Measurements from ENCODE around the gene RNU1-4. TPM values are rescaled to one million over a fixed set of nuclear protein-coding genes. Genes with fewer than 3 reads are reported as not detected.
"Not testable (repeated sequence)": the region's sequence is repeated elsewhere in the genome, so short reads cannot be mapped to it uniquely, and the experiment has no call there.

RNU1-4 gene
- total and polyA plus RNA-seq, 2 donors, result 17,380 TPM; not detected in 1

- not testable (repeated sequence) for H3K36me3 ChIP-seq (ENCODE audit: control insufficient read depth in 2 of 2, insufficient read depth in 2 of 2, low read length in 1 of 2); H3K27ac ChIP-seq (ENCODE audit: low read depth in 1 of 2, low read length in 1 of 2); H3K4me3 ChIP-seq (ENCODE audit: low read length in 2 of 2); DNase-seq (ENCODE audit: low read depth in 6 of 9, low spot score in 9 of 9); H3K4me1 ChIP-seq (ENCODE audit: control insufficient read depth in 2 of 2, insufficient read depth in 2 of 2, low read length in 2 of 2); H3K9me3 ChIP-seq (ENCODE audit: control insufficient read depth in 2 of 2, insufficient read depth in 1 of 2, low read length in 1 of 2)
- peaks cover 0 to 26% of the 10 kb centered on the region in 2 donors for H3K27me3 ChIP-seq (ENCODE audit: control insufficient read depth in 2 of 2, insufficient read depth in 1 of 2, low read length in 1 of 2)
- 96% methylated on average over 4 of the region's 6 CpGs for WGBS
Observed at GRCh38 chr1:16706302-16706701, 34.0 kb upstream of the RNU1-4 start.

- H3K36me3 ChIP-seq (ENCODE audit: control insufficient read depth in 2 of 2, insufficient read depth in 2 of 2, low read length in 1 of 2); H3K4me1 ChIP-seq (ENCODE audit: control insufficient read depth in 2 of 2, insufficient read depth in 2 of 2, low read length in 2 of 2); DNase-seq (ENCODE audit: low read depth in 6 of 9, low spot score in 9 of 9); H3K4me3 ChIP-seq (ENCODE audit: low read length in 2 of 2); H3K27ac ChIP-seq (ENCODE audit: low read depth in 1 of 2, low read length in 1 of 2); H3K9me3 ChIP-seq (ENCODE audit: control insufficient read depth in 2 of 2, insufficient read depth in 1 of 2, low read length in 1 of 2): not testable (repeated sequence)
- peaks cover 0 to 23% of the 10 kb centered on the region in 2 donors for H3K27me3 ChIP-seq (ENCODE audit: control insufficient read depth in 2 of 2, insufficient read depth in 1 of 2, low read length in 1 of 2)
- WGBS, result 11% methylated on average over 43 of the region's 99 CpGs
Observed at GRCh38 chr1:16707130-16708093, 32.9 kb upstream of the RNU1-4 start.

GRCh38 chr1:16708704-16709103, 31.6 kb upstream of the RNU1-4 start:
- not testable (repeated sequence) for H3K36me3 ChIP-seq (ENCODE audit: control insufficient read depth in 2 of 2, insufficient read depth in 2 of 2, low read length in 1 of 2); H3K4me1 ChIP-seq (ENCODE audit: control insufficient read depth in 2 of 2, insufficient read depth in 2 of 2, low read length in 2 of 2); H3K4me3 ChIP-seq (ENCODE audit: low read length in 2 of 2); H3K27ac ChIP-seq (ENCODE audit: low read depth in 1 of 2, low read length in 1 of 2); H3K9me3 ChIP-seq (ENCODE audit: control insufficient read depth in 2 of 2, insufficient read depth in 1 of 2, low read length in 1 of 2); DNase-seq (ENCODE audit: low read depth in 6 of 9, low spot score in 9 of 9)
- WGBS, result no CpG with 5 or more reads among the region's 6 CpGs
- peaks cover 0 to 21% of the 10 kb centered on the region in 2 donors for H3K27me3 ChIP-seq (ENCODE audit: control insufficient read depth in 2 of 2, insufficient read depth in 1 of 2, low read length in 1 of 2)

GRCh38 chr1:16709659-16710087, 30.6 kb upstream of the RNU1-4 start:
- not testable (repeated sequence) for H3K27ac ChIP-seq (ENCODE audit: low read depth in 1 of 2, low read length in 1 of 2); H3K4me1 ChIP-seq (ENCODE audit: control insufficient read depth in 2 of 2, insufficient read depth in 2 of 2, low read length in 2 of 2); H3K9me3 ChIP-seq (ENCODE audit: control insufficient read depth in 2 of 2, insufficient read depth in 1 of 2, low read length in 1 of 2); H3K36me3 ChIP-seq (ENCODE audit: control insufficient read depth in 2 of 2, insufficient read depth in 2 of 2, low read length in 1 of 2); H3K4me3 ChIP-seq (ENCODE audit: low read length in 2 of 2)
- 52% methylated on average over 2 of the region's 3 CpGs for WGBS
- peaks cover 0 to 18% of the 10 kb centered on the region in 2 donors for H3K27me3 ChIP-seq (ENCODE audit: control insufficient read depth in 2 of 2, insufficient read depth in 1 of 2, low read length in 1 of 2)
- peak in 2 of 9 donors; percentile 23 to 29 for DNase-seq (ENCODE audit: low read depth in 6 of 9, low spot score in 9 of 9)

- WGBS, result 88% methylated on average over 11 of the region's 13 CpGs
- not testable (repeated sequence) for H3K4me1 ChIP-seq (ENCODE audit: control insufficient read depth in 2 of 2, insufficient read depth in 2 of 2, low read length in 2 of 2); H3K9me3 ChIP-seq (ENCODE audit: control insufficient read depth in 2 of 2, insufficient read depth in 1 of 2, low read length in 1 of 2); H3K4me3 ChIP-seq (ENCODE audit: low read length in 2 of 2); DNase-seq (ENCODE audit: low read depth in 6 of 9, low spot score in 9 of 9); H3K36me3 ChIP-seq (ENCODE audit: control insufficient read depth in 2 of 2, insufficient read depth in 2 of 2, low read length in 1 of 2); H3K27ac ChIP-seq (ENCODE audit: low read depth in 1 of 2, low read length in 1 of 2)
- H3K27me3 ChIP-seq (ENCODE audit: control insufficient read depth in 2 of 2, insufficient read depth in 1 of 2, low read length in 1 of 2), result peaks cover 0 to 18% of the 10 kb centered on the region in 2 donors
Observed at GRCh38 chr1:16710618-16711017, 29.7 kb upstream of the RNU1-4 start.

GRCh38 chr1:16712131-16712530, 28.2 kb upstream of the RNU1-4 start:
- DNase-seq (ENCODE audit: low read depth in 6 of 9, low spot score in 9 of 9); H3K4me1 ChIP-seq (ENCODE audit: control insufficient read depth in 2 of 2, insufficient read depth in 2 of 2, low read length in 2 of 2): not testable (repeated sequence)

GRCh38 chr1:16712582-16712981, 27.7 kb upstream of the RNU1-4 start:
- WGBS, result 87% methylated on average over 10 of the region's 14 CpGs
- DNase-seq (ENCODE audit: low read depth in 6 of 9, low spot score in 9 of 9); H3K4me3 ChIP-seq (ENCODE audit: low read length in 2 of 2); H3K36me3 ChIP-seq (ENCODE audit: control insufficient read depth in 2 of 2, insufficient read depth in 2 of 2, low read length in 1 of 2); H3K4me1 ChIP-seq (ENCODE audit: control insufficient read depth in 2 of 2, insufficient read depth in 2 of 2, low read length in 2 of 2); H3K9me3 ChIP-seq (ENCODE audit: control insufficient read depth in 2 of 2, insufficient read depth in 1 of 2, low read length in 1 of 2); H3K27ac ChIP-seq (ENCODE audit: low read depth in 1 of 2, low read length in 1 of 2): not testable (repeated sequence)
- peaks cover 0 to 21% of the 10 kb centered on the region in 2 donors for H3K27me3 ChIP-seq (ENCODE audit: control insufficient read depth in 2 of 2, insufficient read depth in 1 of 2, low read length in 1 of 2)

More at GRCh38 chr1:16712131-16712530, 28.2 kb upstream of the RNU1-4 start:
- H3K9me3 ChIP-seq (ENCODE audit: control insufficient read depth in 2 of 2, insufficient read depth in 1 of 2, low read length in 1 of 2); H3K27ac ChIP-seq (ENCODE audit: low read depth in 1 of 2, low read length in 1 of 2); H3K4me3 ChIP-seq (ENCODE audit: low read length in 2 of 2); H3K36me3 ChIP-seq (ENCODE audit: control insufficient read depth in 2 of 2, insufficient read depth in 2 of 2, low read length in 1 of 2): not testable (repeated sequence)
- H3K27me3 ChIP-seq (ENCODE audit: control insufficient read depth in 2 of 2, insufficient read depth in 1 of 2, low read length in 1 of 2), result peaks cover 0 to 18% of the 10 kb centered on the region in 2 donors
- WGBS, result 95% methylated on average over 3 of the region's 5 CpGs

GRCh38 chr1:16712984-16713383, 27.3 kb upstream of the RNU1-4 start:
- WGBS, result 90% methylated on average over 2 of the region's 6 CpGs
- not testable (repeated sequence) for H3K4me3 ChIP-seq (ENCODE audit: low read length in 2 of 2); H3K27ac ChIP-seq (ENCODE audit: low read depth in 1 of 2, low read length in 1 of 2); H3K36me3 ChIP-seq (ENCODE audit: control insufficient read depth in 2 of 2, insufficient read depth in 2 of 2, low read length in 1 of 2); DNase-seq (ENCODE audit: low read depth in 6 of 9, low spot score in 9 of 9); H3K9me3 ChIP-seq (ENCODE audit: control insufficient read depth in 2 of 2, insufficient read depth in 1 of 2, low read length in 1 of 2); H3K4me1 ChIP-seq (ENCODE audit: control insufficient read depth in 2 of 2, insufficient read depth in 2 of 2, low read length in 2 of 2)
- H3K27me3 ChIP-seq (ENCODE audit: control insufficient read depth in 2 of 2, insufficient read depth in 1 of 2, low read length in 1 of 2), result peaks cover 0 to 21% of the 10 kb centered on the region in 2 donors

GRCh38 chr1:16713480-16713879, 26.8 kb upstream of the RNU1-4 start:
- H3K4me1 ChIP-seq (ENCODE audit: control insufficient read depth in 2 of 2, insufficient read depth in 2 of 2, low read length in 2 of 2); H3K4me3 ChIP-seq (ENCODE audit: low read length in 2 of 2); H3K27ac ChIP-seq (ENCODE audit: low read depth in 1 of 2, low read length in 1 of 2); DNase-seq (ENCODE audit: low read depth in 6 of 9, low spot score in 9 of 9); H3K9me3 ChIP-seq (ENCODE audit: control insufficient read depth in 2 of 2, insufficient read depth in 1 of 2, low read length in 1 of 2); H3K36me3 ChIP-seq (ENCODE audit: control insufficient read depth in 2 of 2, insufficient read depth in 2 of 2, low read length in 1 of 2): not testable (repeated sequence)
- WGBS, result 93% methylated on average over 4 of the region's 10 CpGs
- H3K27me3 ChIP-seq (ENCODE audit: control insufficient read depth in 2 of 2, insufficient read depth in 1 of 2, low read length in 1 of 2), result peaks cover 0 to 24% of the 10 kb centered on the region in 2 donors
